MM.1S (cell line): Measurements from ENCODE around the gene ZNRF3.
"Not testable (repeated sequence)": the region's sequence is repeated elsewhere in the genome, so short reads cannot be mapped to it uniquely, and the experiment has no call there.

Source experiments
- CTCF ChIP-seq: fragments of 300-600 bp; sonication (generic); IDR thresholded peaks from 2 replicates; pipeline ENCODE4 v1.5.1; 2016; ENCODE audit warnings: antibody characterized with exemption, low read length, mixed read lengths
- EZH2 ChIP-seq: fragments of 300-600 bp; sonication (generic); optimal IDR thresholded peaks from 2 replicates; pipeline ENCODE3; 2017; ENCODE audit warnings: low read depth, mild to moderate bottlenecking, antibody characterized with exemption, low read length, mixed read lengths

- TF ChIP-seq CTCF, EZH2: not testable (repeated sequence)
Observed at GRCh38 chr22:28948860-28949551, 65.6 kb downstream of the ZNRF3 start.
